Uterus (tissue), 2 donors: ENCODE data around the gene TIPRL.

Experiments used
- POLR2A ChIP-seq, 2 donors: fragments of 450-650 bp; IDR thresholded peaks; one replicate each; pipeline ENCODE4 v1.6.1; 2016; ENCODE audit warnings: antibody characterized with exemption in 2 of 2, mild to moderate bottlenecking in 1 of 2, moderate library complexity in 1 of 2
- TF ChIP-seq, protein P1 (sequence below), 4 experiments: fragments of 200-600 bp in 2 of 4; fragments of 450-650 bp in 2 of 4; sonication (generic) in 2 of 4; IDR thresholded peaks; one replicate each; pipeline ENCODE4 v1.5.1; 2016 to 2019; ENCODE audit warnings: antibody characterized with exemption in 4 of 4, mild to moderate bottlenecking in 2 of 4, moderate library complexity in 1 of 4

DNA sequence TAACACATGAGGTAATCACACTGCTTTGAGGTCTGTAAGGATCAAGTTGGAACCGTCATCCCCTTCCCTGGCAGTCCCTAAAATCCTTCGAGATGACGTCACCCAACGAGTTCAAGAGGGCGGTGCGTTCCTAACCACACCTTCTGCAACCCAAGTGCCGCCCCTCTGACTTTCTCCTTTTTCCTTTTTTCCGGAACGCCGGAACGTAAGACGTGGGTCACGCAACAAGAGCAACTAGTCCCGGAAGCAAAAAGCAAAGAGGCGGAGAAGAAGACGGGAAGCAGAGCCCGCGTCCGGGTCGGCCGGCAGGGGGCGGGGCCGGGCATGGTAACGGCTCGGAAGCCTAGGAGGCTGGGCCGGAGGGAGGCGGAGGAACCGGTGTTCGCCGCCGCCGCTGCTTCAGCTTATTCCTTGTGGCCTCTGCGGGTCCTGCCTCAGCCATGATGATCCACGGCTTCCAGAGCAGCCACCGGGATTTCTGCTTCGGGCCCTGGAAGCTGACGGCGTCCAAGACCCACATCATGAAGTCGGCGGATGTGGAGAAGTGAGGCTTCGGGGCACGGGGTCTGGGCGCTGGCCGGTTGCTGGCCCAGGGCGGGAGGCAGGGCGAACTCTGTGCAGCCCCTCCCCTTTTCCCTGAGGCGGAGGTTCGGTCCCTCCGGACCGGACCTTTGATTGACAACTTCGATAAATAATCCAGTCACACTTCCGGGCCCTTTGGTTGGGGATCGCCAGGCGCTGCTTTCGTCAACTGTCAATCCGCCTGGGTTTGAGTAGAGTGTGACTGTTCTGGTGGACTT lies at the start of gene TIPRL:
- TF ChIP-seq, protein P1, sequence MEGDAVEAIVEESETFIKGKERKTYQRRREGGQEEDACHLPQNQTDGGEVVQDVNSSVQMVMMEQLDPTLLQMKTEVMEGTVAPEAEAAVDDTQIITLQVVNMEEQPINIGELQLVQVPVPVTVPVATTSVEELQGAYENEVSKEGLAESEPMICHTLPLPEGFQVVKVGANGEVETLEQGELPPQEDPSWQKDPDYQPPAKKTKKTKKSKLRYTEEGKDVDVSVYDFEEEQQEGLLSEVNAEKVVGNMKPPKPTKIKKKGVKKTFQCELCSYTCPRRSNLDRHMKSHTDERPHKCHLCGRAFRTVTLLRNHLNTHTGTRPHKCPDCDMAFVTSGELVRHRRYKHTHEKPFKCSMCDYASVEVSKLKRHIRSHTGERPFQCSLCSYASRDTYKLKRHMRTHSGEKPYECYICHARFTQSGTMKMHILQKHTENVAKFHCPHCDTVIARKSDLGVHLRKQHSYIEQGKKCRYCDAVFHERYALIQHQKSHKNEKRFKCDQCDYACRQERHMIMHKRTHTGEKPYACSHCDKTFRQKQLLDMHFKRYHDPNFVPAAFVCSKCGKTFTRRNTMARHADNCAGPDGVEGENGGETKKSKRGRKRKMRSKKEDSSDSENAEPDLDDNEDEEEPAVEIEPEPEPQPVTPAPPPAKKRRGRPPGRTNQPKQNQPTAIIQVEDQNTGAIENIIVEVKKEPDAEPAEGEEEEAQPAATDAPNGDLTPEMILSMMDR (IDR thresholded peaks at IDR 0.05) = peak; percentile 59 to 88 (median 70)
- TF ChIP-seq POLR2A (IDR thresholded peaks at IDR 0.05) = peak; percentile 55 to 86
